ENCODE results near the gene ZZZ3. TPM values are rescaled to one million over a fixed set of nuclear protein-coding genes. Genes with fewer than 3 reads are reported as not detected.

ZZZ3 gene
- total RNA-seq: 10 to 100 TPM; 39.1 to 55.7 (median 45.9) TPM

GRCh38 chr1:77682460-77683159 is at the start of gene ZZZ3:
TSS of gene ZZZ3 (minus strand) at chr1:77682658. CDS start at chr1:77633354, 49,304 bp downstream.
- no peak for TF ChIP-seq POLR2A (IDR thresholded peaks at IDR 0.05)
- DNase-seq (ENCODE audit: low spot score in 2 of 2): peak; percentile 94 to 98
- WGBS, 2 donors: 0% methylated on average over 35 to 39 of the region's 56 CpGs
- peak within 1 kb of the TSS; percentile 72 for H3K4me3 ChIP-seq (ENCODE audit: low read depth, poor library complexity, severe bottlenecking)
- intact Hi-C loops (cut with DNase I; ENCODE audit: low total_unique reads): no loop called here

- no peak for DNase-seq (ENCODE audit: low spot score in 2 of 2)
- 94 to 100% methylated on average over 1 of the region's 1 CpG for WGBS, 2 donors
- TF ChIP-seq CTCF (IDR thresholded peaks at IDR 0.05): no peak
- no peak for TF ChIP-seq POLR2A (IDR thresholded peaks at IDR 0.05)
- intact Hi-C loops (cut with DNase I; ENCODE audit: low total_unique reads): no loop called here
- H3K4me3 ChIP-seq (ENCODE audit: low read depth, poor library complexity, severe bottlenecking): no peak overlapping the region
These were observed 49.6 kb upstream of the ZZZ3 start for GRCh38 chr1:77732090-77732489.

- 98 to 99% methylated on average over 4 of the region's 4 CpGs for WGBS, 2 donors
- no peak overlapping the region for H3K4me3 ChIP-seq (ENCODE audit: low read depth, poor library complexity, severe bottlenecking)
- TF ChIP-seq POLR2A (IDR thresholded peaks at IDR 0.05): no peak
- no peak for TF ChIP-seq CTCF (IDR thresholded peaks at IDR 0.05)
- intact Hi-C loops (cut with DNase I; ENCODE audit: low total_unique reads): no loop called here
- DNase-seq (ENCODE audit: low spot score in 2 of 2): no peak
These were observed 43.2 kb upstream of the ZZZ3 start for GRCh38 chr1:77725706-77726105.

- DNase-seq (ENCODE audit: low spot score in 2 of 2): no peak
- H3K4me3 ChIP-seq (ENCODE audit: low read depth, poor library complexity, severe bottlenecking): no peak overlapping the region
- intact Hi-C loops (cut with DNase I; ENCODE audit: low total_unique reads): no loop called here
- no peak for TF ChIP-seq CTCF (IDR thresholded peaks at IDR 0.05)
- TF ChIP-seq POLR2A (IDR thresholded peaks at IDR 0.05): no peak
- WGBS, 2 donors: 94 to 95% methylated on average over 2 of the region's 2 CpGs
These were observed 35.7 kb upstream of the ZZZ3 start for GRCh38 chr1:77718181-77718580.

GRCh38 chr1:77716065-77716464 is 33.6 kb upstream of the ZZZ3 start:
- TF ChIP-seq POLR2A (IDR thresholded peaks at IDR 0.05) (no peak), CTCF (IDR thresholded peaks at IDR 0.05) (no peak)
- no peak overlapping the region for H3K4me3 ChIP-seq (ENCODE audit: low read depth, poor library complexity, severe bottlenecking)
- intact Hi-C loops (cut with DNase I; ENCODE audit: low total_unique reads): no loop called here
- 96 to 99% methylated on average over 4 of the region's 4 CpGs for WGBS, 2 donors
- DNase-seq (ENCODE audit: low spot score in 2 of 2): no peak

GRCh38 chr1:77709727-77710126 is 27.3 kb upstream of the ZZZ3 start:
- no peak for DNase-seq (ENCODE audit: low spot score in 2 of 2)
- 87 to 88% methylated on average over 3 of the region's 3 CpGs for WGBS, 2 donors
- intact Hi-C loops (cut with DNase I; ENCODE audit: low total_unique reads): no loop called here
- no peak overlapping the region for H3K4me3 ChIP-seq (ENCODE audit: low read depth, poor library complexity, severe bottlenecking)
- TF ChIP-seq POLR2A (IDR thresholded peaks at IDR 0.05) (no peak), CTCF (IDR thresholded peaks at IDR 0.05) (no peak)
